ENCODE results near the gene LPAR1. TPM values are rescaled to one million over a fixed set of nuclear protein-coding genes. Genes with fewer than 3 reads are reported as not detected.

Gene LPAR1
- total RNA-seq, 1 donor from 2014 or later, result 5.6 TPM

GRCh38 chr9:110939573-110939972 is 98.7 kb downstream of the LPAR1 start:
- DNase-seq (ENCODE audit: low spot score), result no peak
- no peaks in the 10 kb centered on the region for H3K27me3 Mint-ChIP-seq (ENCODE audit: unreplicated experiment)
- H3K27ac Mint-ChIP-seq (ENCODE audit: unreplicated experiment), result no peak overlapping the region
- no peaks in the 10 kb centered on the region for H3K9me3 Mint-ChIP-seq (ENCODE audit: unreplicated experiment)
- H3K4me1 Mint-ChIP-seq (ENCODE audit: unreplicated experiment), result no peaks in the 10 kb centered on the region
- TF ChIP-seq, protein P1, sequence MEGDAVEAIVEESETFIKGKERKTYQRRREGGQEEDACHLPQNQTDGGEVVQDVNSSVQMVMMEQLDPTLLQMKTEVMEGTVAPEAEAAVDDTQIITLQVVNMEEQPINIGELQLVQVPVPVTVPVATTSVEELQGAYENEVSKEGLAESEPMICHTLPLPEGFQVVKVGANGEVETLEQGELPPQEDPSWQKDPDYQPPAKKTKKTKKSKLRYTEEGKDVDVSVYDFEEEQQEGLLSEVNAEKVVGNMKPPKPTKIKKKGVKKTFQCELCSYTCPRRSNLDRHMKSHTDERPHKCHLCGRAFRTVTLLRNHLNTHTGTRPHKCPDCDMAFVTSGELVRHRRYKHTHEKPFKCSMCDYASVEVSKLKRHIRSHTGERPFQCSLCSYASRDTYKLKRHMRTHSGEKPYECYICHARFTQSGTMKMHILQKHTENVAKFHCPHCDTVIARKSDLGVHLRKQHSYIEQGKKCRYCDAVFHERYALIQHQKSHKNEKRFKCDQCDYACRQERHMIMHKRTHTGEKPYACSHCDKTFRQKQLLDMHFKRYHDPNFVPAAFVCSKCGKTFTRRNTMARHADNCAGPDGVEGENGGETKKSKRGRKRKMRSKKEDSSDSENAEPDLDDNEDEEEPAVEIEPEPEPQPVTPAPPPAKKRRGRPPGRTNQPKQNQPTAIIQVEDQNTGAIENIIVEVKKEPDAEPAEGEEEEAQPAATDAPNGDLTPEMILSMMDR (IDR thresholded peaks at IDR 0.05; ENCODE audit: unreplicated experiment), result no peak
- H3K36me3 Mint-ChIP-seq (ENCODE audit: low read depth, unreplicated experiment), result peaks cover 11% of the 10 kb centered on the region
- no peak overlapping the region for H3K4me3 Mint-ChIP-seq (ENCODE audit: unreplicated experiment)

GRCh38 chr9:110939047-110939446 is 99.2 kb downstream of the LPAR1 start:
- no peak for DNase-seq (ENCODE audit: low spot score)
- H3K4me3 Mint-ChIP-seq (ENCODE audit: unreplicated experiment), result no peak overlapping the region
- no peaks in the 10 kb centered on the region for H3K27me3 Mint-ChIP-seq (ENCODE audit: unreplicated experiment)
- no peak overlapping the region for H3K27ac Mint-ChIP-seq (ENCODE audit: unreplicated experiment)
- TF ChIP-seq, protein P1 (IDR thresholded peaks at IDR 0.05; ENCODE audit: unreplicated experiment), result no peak
- H3K36me3 Mint-ChIP-seq (ENCODE audit: low read depth, unreplicated experiment), result peaks cover 11% of the 10 kb centered on the region
- no peaks in the 10 kb centered on the region for H3K4me1 Mint-ChIP-seq (ENCODE audit: unreplicated experiment)
- no peaks in the 10 kb centered on the region for H3K9me3 Mint-ChIP-seq (ENCODE audit: unreplicated experiment)

DNA sequence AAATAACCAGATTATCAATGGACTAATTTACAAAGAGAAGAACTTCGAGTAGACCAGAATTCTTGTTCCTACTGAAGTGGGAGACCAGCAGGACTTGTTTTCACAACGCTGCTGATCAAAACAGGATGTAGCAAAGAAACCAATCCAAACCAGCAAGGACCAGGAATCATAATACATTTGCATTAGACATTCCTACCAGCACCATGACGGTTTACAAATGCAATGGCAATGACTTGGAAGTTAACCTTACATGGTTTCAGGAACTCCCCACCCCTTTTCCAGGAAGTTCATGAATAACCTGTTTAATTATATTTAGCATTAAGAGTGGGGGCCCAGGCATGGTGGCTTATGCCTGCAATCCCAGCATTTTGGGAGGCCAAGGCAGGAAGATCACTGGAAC is 100.0 kb downstream of the LPAR1 start:
- no peak overlapping the region for H3K27ac Mint-ChIP-seq (ENCODE audit: unreplicated experiment)
- H3K4me3 Mint-ChIP-seq (ENCODE audit: unreplicated experiment), result no peak overlapping the region
- no peaks in the 10 kb centered on the region for H3K27me3 Mint-ChIP-seq (ENCODE audit: unreplicated experiment)
- H3K9me3 Mint-ChIP-seq (ENCODE audit: unreplicated experiment), result no peaks in the 10 kb centered on the region
- no peaks in the 10 kb centered on the region for H3K4me1 Mint-ChIP-seq (ENCODE audit: unreplicated experiment)
- H3K36me3 Mint-ChIP-seq (ENCODE audit: low read depth, unreplicated experiment), result peaks cover 11% of the 10 kb centered on the region
- no peak for DNase-seq (ENCODE audit: low spot score)
- TF ChIP-seq, protein P1 (IDR thresholded peaks at IDR 0.05; ENCODE audit: unreplicated experiment), result no peak

DNA sequence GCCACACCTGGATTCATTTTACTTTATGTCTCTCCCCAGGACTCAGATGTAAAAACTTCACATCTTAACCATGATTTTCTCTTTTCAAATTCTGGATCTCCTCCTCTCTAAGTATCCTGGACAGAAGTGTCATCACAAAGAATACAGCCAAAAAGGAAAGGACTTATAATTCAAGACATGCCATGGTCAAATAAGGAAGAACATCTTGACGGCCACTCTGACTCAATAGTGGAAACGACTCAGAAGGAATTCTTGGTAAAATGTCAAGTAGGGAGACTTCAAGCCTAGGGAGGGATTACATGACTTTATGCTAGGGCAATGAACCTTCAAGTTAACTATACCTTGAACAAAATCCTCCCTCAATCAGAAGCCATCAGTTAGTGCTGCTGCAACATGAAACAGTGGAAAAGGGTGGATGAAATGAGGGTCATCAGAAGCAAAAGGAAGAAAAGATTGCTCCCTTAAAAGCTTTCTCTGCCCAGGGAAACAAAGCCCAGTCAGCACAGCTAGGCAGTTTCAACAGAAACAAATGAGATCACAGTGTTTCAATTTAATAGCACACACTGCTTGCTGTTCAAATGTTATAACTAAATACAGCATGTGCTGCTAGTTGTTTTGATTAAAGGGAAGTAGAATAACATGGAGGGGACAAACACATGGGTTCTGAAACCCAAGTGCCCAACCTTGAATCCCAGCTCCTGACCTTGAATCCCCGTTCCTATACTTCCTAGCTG is 101.4 kb downstream of the LPAR1 start:
- Mint-ChIP-seq H3K27ac (ENCODE audit: unreplicated experiment) (no peak overlapping the region), H3K4me3 (ENCODE audit: unreplicated experiment) (no peak overlapping the region), H3K27me3 (ENCODE audit: unreplicated experiment) (no peaks in the 10 kb centered on the region), H3K36me3 (ENCODE audit: low read depth, unreplicated experiment) (peaks cover 9% of the 10 kb centered on the region), H3K4me1 (ENCODE audit: unreplicated experiment) (no peaks in the 10 kb centered on the region), H3K9me3 (ENCODE audit: unreplicated experiment) (no peaks in the 10 kb centered on the region)
- TF ChIP-seq, protein P1 (IDR thresholded peaks at IDR 0.05; ENCODE audit: unreplicated experiment), result no peak
- no peak for DNase-seq (ENCODE audit: low spot score)

- no peak overlapping the region for H3K27ac Mint-ChIP-seq (ENCODE audit: unreplicated experiment)
- TF ChIP-seq, protein P1 (IDR thresholded peaks at IDR 0.05; ENCODE audit: unreplicated experiment), result no peak
- no peak overlapping the region for H3K4me3 Mint-ChIP-seq (ENCODE audit: unreplicated experiment)
- H3K36me3 Mint-ChIP-seq (ENCODE audit: low read depth, unreplicated experiment), result peaks cover 2% of the 10 kb centered on the region
- H3K9me3 Mint-ChIP-seq (ENCODE audit: unreplicated experiment), result no peaks in the 10 kb centered on the region
- DNase-seq (ENCODE audit: low spot score), result no peak
- H3K4me1 Mint-ChIP-seq (ENCODE audit: unreplicated experiment), result no peaks in the 10 kb centered on the region
- H3K27me3 Mint-ChIP-seq (ENCODE audit: unreplicated experiment), result no peaks in the 10 kb centered on the region
These were observed 102.0 kb downstream of the LPAR1 start for GRCh38 chr9:110936237-110936636.
